K562 (cell line): ENCODE data around the gene PRRC2A. TPM values are rescaled to one million over a fixed set of nuclear protein-coding genes. Genes with fewer than 3 reads are reported as not detected.

Source experiments
- ATAC-seq: fragments of 200-7000 bp; cut with Tn5 transposase; 3 replicates; pipeline ENCODE4 v1.9.1; 2020; ENCODE audit warnings: moderate library complexity
- BruUV-seq: library from RNA; stranded (reverse); fragments of 400-500 nt; replicated peaks from 2 replicates; lab custom pipeline; 2021; lab: Mats Ljungman, UMichigan
- CTCF ChIA-PET: fragments of 300-600 bp; formaldehyde crosslinking; extraction: SDS; loops from one replicate; lab custom pipeline; 2021; ENCODE audit warnings: low intra/inter-chr PET ratio; lab: Yijun Ruan, JAX
- POLR2A ChIA-PET: fragments of 300-600, 350-650 bp; sonication (Branson Sonifier 250); formaldehyde crosslinking; extraction: SDS; loops from one replicate; lab custom pipeline; 2021; ENCODE audit warnings: antibody characterized with exemption, inconsistent platforms; lab: Yijun Ruan, JAX
- DNase-seq, 4 experiments: peaks; one replicate each; pipeline versions ENCODE4 v3.0.0 to v3.0.0-alpha.2; 2011 to 2018; ENCODE audit warnings: low spot score in 3 of 4, mixed read lengths in 3 of 4; ENCODE audit errors: extremely low read depth in 1 of 4
- FAIRE-seq: peaks from 2 replicates; lab custom pipeline; 2011; peaks lifted over from hg19 to GRCh38; lab: Jason Lieb, UNC
- H2AFZ ChIP-seq: 2 replicates; pipeline ENCODE4 v1.6.0; 2011; ENCODE audit warnings: low read depth, low read length, control low read depth, inconsistent platforms
- H3K27ac ChIP-seq: fragments of 200-600 bp; 3 replicates; pipeline ENCODE4 v1.8.0; 2011; ENCODE audit warnings: low read depth, mild to moderate bottlenecking, control low read depth, inconsistent platforms, low read length, moderate library complexity, mixed read lengths; ENCODE audit errors: extremely low read depth
- H3K27me3 ChIP-seq, 2 experiments: fragments of 300-600 bp in 1 of 2; 2 replicates in 1 of 2; 3 replicates in 1 of 2; pipeline versions ENCODE4 v1.6.0 to v1.8.0; 2011; ENCODE audit warnings: inconsistent platforms in 2 of 2, low read length in 2 of 2, mild to moderate bottlenecking in 1 of 2, mixed read lengths in 1 of 2, moderate library complexity in 1 of 2; ENCODE audit not compliant: control insufficient read depth in 2 of 2, insufficient read depth in 2 of 2
- H3K36me3 ChIP-seq: fragments of 300-600 bp; 3 replicates; pipeline ENCODE4 v1.8.0; 2011; ENCODE audit warnings: mild to moderate bottlenecking, low read length, inconsistent platforms; ENCODE audit not compliant: control insufficient read depth, insufficient read depth
- H3K4me1 ChIP-seq, 2 experiments: fragments of 200-600 bp in 1 of 2; replicated peaks in 1 of 2; 2 replicates in 1 of 2; 3 replicates in 1 of 2; pipeline versions ENCODE4 v1.5.1 to v1.8.0; 2011; ENCODE audit warnings: inconsistent platforms in 2 of 2, low read length in 2 of 2, mild to moderate bottlenecking in 1 of 2, mixed read lengths in 1 of 2, moderate library complexity in 1 of 2; ENCODE audit not compliant: control insufficient read depth in 2 of 2, insufficient read depth in 2 of 2
- H3K4me2 ChIP-seq: 2 replicates; pipeline ENCODE4 v1.6.1; 2011; ENCODE audit warnings: low read length, control low read depth, inconsistent platforms, mixed read lengths; ENCODE audit not compliant: insufficient read depth
- H3K4me3 ChIP-seq: fragments of 200-600 bp; sonication (generic), shearing (Covaris generic); 2 replicates; pipeline ENCODE4 v1.5.1; 2016; ENCODE audit warnings: control low read depth, inconsistent platforms
- H3K79me2 ChIP-seq: fragments of 200-600 bp; 3 replicates; pipeline ENCODE4 v1.8.0; 2011; ENCODE audit warnings: low read length, inconsistent platforms; ENCODE audit not compliant: control insufficient read depth, insufficient read depth
- H3K9ac ChIP-seq, 2 experiments: 2 replicates each; pipeline versions ENCODE4 v1.6.0 to v1.6.1; 2011; ENCODE audit warnings: low read depth in 2 of 2, low read length in 2 of 2, control low read depth in 1 of 2, inconsistent platforms in 1 of 2, mild to moderate bottlenecking in 1 of 2, mixed read lengths in 1 of 2; ENCODE audit not compliant: insufficient read depth in 1 of 2
- H3K9me1 ChIP-seq: one replicate; pipeline ENCODE4 v1.6.0; 2011; ENCODE audit warnings: inconsistent platforms, mild to moderate bottlenecking, low read length, moderate library complexity; ENCODE audit not compliant: control insufficient read depth, insufficient read depth
- H3K9me3 ChIP-seq: replicated peaks from 2 replicates; pipeline ENCODE4 v1.5.1; 2011; ENCODE audit warnings: low read depth, low read length, inconsistent platforms; ENCODE audit not compliant: control insufficient read depth, insufficient read depth
- H4K20me1 ChIP-seq: replicated peaks from 2 replicates; pipeline ENCODE4 v1.6.1; 2011; ENCODE audit warnings: low read length, inconsistent platforms, mixed read lengths; ENCODE audit not compliant: control insufficient read depth, insufficient read depth
- BRCA1 ChIP-seq, 2 experiments: fragments of 450-650 bp in 1 of 2; sonication (generic) in 1 of 2; formaldehyde crosslinking in 1 of 2; IDR thresholded peaks; 2 replicates each; pipeline versions ENCODE4 v1.5.0 to v1.6.1; 2017 to 2020; ENCODE audit warnings: mild to moderate bottlenecking in 1 of 2, missing genetic modification reagents in 1 of 2
- HMGN3 ChIP-seq: IDR thresholded peaks from 2 replicates; pipeline ENCODE4 v1.6.1; 2011; ENCODE audit warnings: borderline replicate concordance, low read depth, mild to moderate bottlenecking, mixed read lengths, low read length; ENCODE audit not compliant: insufficient read length; ENCODE audit errors: extremely low read depth
- MLLT1 ChIP-seq, 2 experiments: fragments of 450-650 bp; IDR thresholded peaks; 2 replicates each; pipeline ENCODE4 v1.6.1; 2016
- PRMT5 ChIP-seq: sonication (generic); formaldehyde crosslinking; IDR thresholded peaks from 2 replicates; pipeline ENCODE4 v1.5.0; 2020; ENCODE audit warnings: missing genetic modification reagents
- RBFOX2 ChIP-seq: fragments of 200-400 bp; formaldehyde crosslinking; IDR thresholded peaks from 2 replicates; pipeline ENCODE4 v1.6.1; 2017; ENCODE audit warnings: low read depth, mild to moderate bottlenecking, low read length, moderate library complexity
- SP1 ChIP-seq: sonication (generic); formaldehyde crosslinking; IDR thresholded peaks from 2 replicates; pipeline ENCODE4 v1.8.1; 2022; ENCODE audit warnings: mild to moderate bottlenecking, missing genetic modification reagents
- SRSF7 ChIP-seq: fragments of 200-400 bp; formaldehyde crosslinking; optimal IDR thresholded peaks from 2 replicates; pipeline ENCODE3; 2017; ENCODE audit warnings: mild to moderate bottlenecking, low read depth, low read length
- STAT5A ChIP-seq: IDR thresholded peaks from 2 replicates; pipeline ENCODE4 v1.6.1; 2012; ENCODE audit warnings: low read length, inconsistent platforms, borderline replicate concordance
- TARDBP ChIP-seq: fragments of 450-650 bp; IDR thresholded peaks from 2 replicates; pipeline ENCODE4 v1.6.1; 2016
- THAP12 ChIP-seq: fragments of 250-450 bp; sonication (Bioruptor Pico); IDR thresholded peaks from 2 replicates; pipeline ENCODE4 v1.9.0; 2021; ENCODE audit warnings: mild to moderate bottlenecking, inconsistent platforms
- ZBTB33 ChIP-seq: sonication (generic); formaldehyde crosslinking; IDR thresholded peaks from 2 replicates; pipeline ENCODE4 v1.8.1; 2023; ENCODE audit warnings: mild to moderate bottlenecking, missing genetic modification reagents
- ZBTB9 ChIP-seq: fragments of 450-650 bp; formaldehyde crosslinking; IDR thresholded peaks from 2 replicates; pipeline ENCODE4 v1.4.0; 2020; ENCODE audit warnings: mild to moderate bottlenecking, moderate library complexity
- WGBS: fragments of 100-300 bp; shearing (Covaris generic); methylation state at CpG from one replicate; pipeline ENCODE4 v1.1.6; 2016; ENCODE audit warnings: low coverage, mixed read lengths; ENCODE audit not compliant: insufficient coverage; ENCODE audit errors: missing lambda C conversion rate; 5-methylcytosine and 5-hydroxymethylcytosine counted together
- in situ Hi-C: fragments of 300-500 bp; cut with MboI; formaldehyde crosslinking; loops from 4 replicates; pipeline ENCODE4 v1.15.0; 2018; ENCODE audit warnings: inconsistent platforms, mixed read lengths
- intact Hi-C: fragments of 100-400 bp; cut with micrococcal nuclease; formaldehyde crosslinking; loops from 2 replicates; pipeline ENCODE4 v1.14.2; 2022
- polyA plus RNA-seq, 8 experiments: library from polyadenylated mRNA; depleted of rRNA in 4 of 8; stranded (reverse) in 5 of 8; unstranded in 3 of 8; fragments of >200 nt; fragmentation: Nextera tagmentation in 2 of 8; fragmentation: Illumina TruSeq in 1 of 8; extraction: Ambion mirVana in 2 of 8; extraction: Trizol in 1 of 8; gene quantifications; 2 replicates each; pipeline versions ENCODE4 v1.2.1 to v1.2.3, GENCODE V29; 2011 to 2014; ENCODE audit warnings: inconsistent platforms in 1 of 8, missing spikeins in 1 of 8
- total RNA-seq, 7 experiments: library from RNA; depleted of rRNA in 6 of 7; stranded (reverse); fragments of >200 nt in 6 of 7; fragmentation: Illumina TruSeq in 2 of 7; extraction: Trizol in 2 of 7; gene quantifications; 2 replicates each; pipeline versions ENCODE4 v1.2.1 to v1.2.3, GENCODE V29; 2011 to 2021; ENCODE audit warnings: low replicate concordance in 1 of 7

The PRRC2A gene
- total and polyA plus RNA-seq, 9 of the 15 experiments (the other 6 are each of a cell fraction or from before 2014, with no cell fraction given), result 1.0 to 332 (median 63.0) TPM

- 83% methylated on average over 28 of the region's 40 CpGs for WGBS
- no peaks in the 10 kb centered on the region for H3K27me3 ChIP-seq
- peaks cover 13% of the 10 kb centered on the region; the same call in 2 of the 3 replicates for H3K36me3 ChIP-seq
- FAIRE-seq, result no peak
- H3K4me3 ChIP-seq, result no peak overlapping the region
- H3K9me1 ChIP-seq, result no peaks in the 10 kb centered on the region
- intact Hi-C loops (loop anchor here (2.0 kb wide), 2 partner anchors 134 to 182 kb away; partner anchors contain the start of genes ATP6V1G2, NEU1 and NFKBIL1), in situ Hi-C loops (no loop called here)
- BruUV-seq, result no TSS peak
- H3K27ac ChIP-seq, result no peak overlapping the region
- no peaks in the 10 kb centered on the region for H3K9me3 ChIP-seq
- no peaks in the 10 kb centered on the region for H4K20me1 ChIP-seq
- POLR2A ChIA-PET, result interaction anchor here (1.4 kb wide), 1 partner anchor 11 kb away, joined by 7 read pairs; no protein-coding TSS in a partner anchor
- no peak overlapping the region for H3K4me2 ChIP-seq
- no peak for ATAC-seq
- H3K79me2 ChIP-seq, result no peaks in the 10 kb centered on the region; the same call in 2 of the 3 replicates
- H2AFZ ChIP-seq, result no peak overlapping the region
- H3K9ac ChIP-seq, result no peak overlapping the region
- CTCF ChIA-PET, result interaction anchor here (0.6 to 3.0 kb wide), 10 partner anchors 37 to 1140 kb away, joined by 3 to 35 read pairs (median 4); partner anchors contain the start of gene NEU1
- H3K4me1 ChIP-seq, result peaks cover 11 to 25% of the 10 kb centered on the region in 2 experiments
- DNase-seq, result peak in 1 of 4 experiments; percentile 62
- TF ChIP-seq TARDBP (0 out of 2 replicates have a peak, but pooled peaks have one; percentile 13), SP1 (CRISPR knock-in tag) (peak; percentile 11; the same call in 1 of the 2 replicates), MLLT1 (IDR thresholded peaks at IDR 0.05) (peak in 1 of 2 experiments; percentile 38; a peak in 1 of 4 replicates), ZBTB33 (CRISPR knock-in tag) (peak; percentile 86), BRCA1 (IDR thresholded peaks at IDR 0.05) (no peak), BRCA1 (CRISPR knock-in tag; IDR thresholded peaks at IDR 0.05) (0 out of 2 replicates have a peak, but pooled peaks have one; percentile 43), ZBTB9 (CRISPR knock-in tag) (no peak), STAT5A (no peak), RBFOX2 (0 out of 2 replicates have a peak, but pooled peaks have one; percentile 23), HMGN3 (peak; percentile 26), THAP12 (0 out of 2 replicates have a peak, but pooled peaks have one; percentile 11), SRSF7 (peak; percentile 80), PRMT5 (CRISPR knock-in tag) (0 out of 2 replicates have a peak, but pooled peaks have one; percentile 53)
These were observed 60.7 kb downstream of the PRRC2A start for GRCh38 chr6:31681135-31681671.
